Breast epithelium (tissue), 4 donors: ENCODE data around the gene FCHSD2. TPM values are rescaled to one million over a fixed set of nuclear protein-coding genes. Genes with fewer than 3 reads are reported as not detected.

ENCODE experiments used
- DNase-seq, 2 donors: peaks; one replicate each; pipeline ENCODE4 v3.0.0-alpha.2; 2019; ENCODE audit warnings: low spot score in 2 of 2
- H3K27ac ChIP-seq, 2 donors: fragments of 200-600 bp; sonication (generic) in 1 of 2; one replicate each; pipeline ENCODE4 v1.5.1; 2016 to 2019; ENCODE audit warnings: mild to moderate bottlenecking in 1 of 2
- H3K27me3 ChIP-seq, 2 donors: fragments of 200-600 bp; sonication (generic) in 1 of 2; one replicate each; pipeline versions ENCODE4 v1.5.1 to v1.6.0; 2017 to 2019; ENCODE audit warnings: control low read depth in 1 of 2, mild to moderate bottlenecking in 1 of 2
- H3K36me3 ChIP-seq: fragments of 200-600 bp; one replicate; pipeline ENCODE4 v1.5.1; 2019
- H3K4me1 ChIP-seq, 2 donors: fragments of 200-600 bp; sonication (generic); one replicate each; pipeline ENCODE4 v1.5.1; 2016 to 2019; ENCODE audit warnings: control low read depth in 1 of 2
- H3K4me3 ChIP-seq, 3 donors: fragments of 200-600 bp; sonication (generic); 1 replicate in 2 of 3; 2 replicates in 1 of 3; pipeline ENCODE4 v1.5.1; 2016 to 2019; ENCODE audit warnings: mild to moderate bottlenecking in 3 of 3, moderate library complexity in 2 of 3
- H3K9me3 ChIP-seq, 2 donors: fragments of 200-600 bp; sonication (generic) in 1 of 2; one replicate each; pipeline ENCODE4 v1.5.1; 2016 to 2019; ENCODE audit warnings: control low read depth in 1 of 2
- POLR2A ChIP-seq: fragments of 450-650 bp; IDR thresholded peaks from one replicate; pipeline ENCODE4 v1.6.1; 2016; ENCODE audit warnings: antibody characterized with exemption, mild to moderate bottlenecking, moderate library complexity
- POLR2AphosphoS5 ChIP-seq, 3 donors: sonication (generic); formaldehyde crosslinking; IDR thresholded peaks; one replicate each; pipeline ENCODE4 v1.6.1; 2017; ENCODE audit warnings: antibody characterized with exemption in 3 of 3
- intact Hi-C: fragments of 100-400 bp; cut with DNase I; formaldehyde crosslinking; loops from one replicate; pipeline ENCODE4 v1.15.1; 2023; ENCODE audit warnings: low total_unique reads
- total RNA-seq, 3 donors: library from RNA; depleted of rRNA; stranded (reverse); fragments of >200 nt; gene quantifications; one replicate each; pipeline ENCODE4 v1.1.0, GENCODE V29; 2016
- TF ChIP-seq, protein P1 (sequence below), 3 donors: fragments of 450-650 bp; IDR thresholded peaks; one replicate each; pipeline ENCODE4 v1.5.1; 2016 to 2017; ENCODE audit warnings: antibody characterized with exemption in 3 of 3, mild to moderate bottlenecking in 3 of 3, moderate library complexity in 3 of 3

The FCHSD2 gene
- total RNA-seq, 3 donors from 2014 or later: 15.5 to 23.4 (median 19.0) TPM

DNA sequence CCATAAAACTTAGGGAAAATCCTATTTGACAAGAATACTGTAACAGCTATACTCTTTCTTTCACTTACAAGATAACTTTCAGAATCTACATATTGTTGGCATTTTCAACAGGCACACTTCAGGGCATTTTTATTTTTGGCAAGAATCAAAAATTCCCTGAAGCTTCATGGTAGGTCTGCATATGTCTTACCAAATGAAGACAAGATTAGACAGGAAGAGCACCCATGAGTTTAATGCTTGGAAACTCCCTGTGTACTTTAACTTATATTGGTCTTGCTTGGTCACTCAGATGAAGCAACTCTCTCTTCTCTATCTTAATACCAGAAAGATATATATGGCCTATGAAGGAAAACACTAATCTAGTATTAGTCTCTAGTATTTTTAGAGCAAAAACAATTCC is 190.2 kb downstream of the FCHSD2 start:
- no peaks in the 10 kb centered on the region for H3K9me3 ChIP-seq
- no peak for DNase-seq
- H3K4me1 ChIP-seq: no peaks in the 10 kb centered on the region
- H3K36me3 ChIP-seq: no peaks in the 10 kb centered on the region
- no peak overlapping the region for H3K27ac ChIP-seq
- H3K4me3 ChIP-seq: no peak overlapping the region
- intact Hi-C loops: no loop called here
- H3K27me3 ChIP-seq: no peaks in the 10 kb centered on the region
- TF ChIP-seq POLR2A (no peak), POLR2AphosphoS5 (IDR thresholded peaks at IDR 0.05) (no peak)
- TF ChIP-seq, protein P1, sequence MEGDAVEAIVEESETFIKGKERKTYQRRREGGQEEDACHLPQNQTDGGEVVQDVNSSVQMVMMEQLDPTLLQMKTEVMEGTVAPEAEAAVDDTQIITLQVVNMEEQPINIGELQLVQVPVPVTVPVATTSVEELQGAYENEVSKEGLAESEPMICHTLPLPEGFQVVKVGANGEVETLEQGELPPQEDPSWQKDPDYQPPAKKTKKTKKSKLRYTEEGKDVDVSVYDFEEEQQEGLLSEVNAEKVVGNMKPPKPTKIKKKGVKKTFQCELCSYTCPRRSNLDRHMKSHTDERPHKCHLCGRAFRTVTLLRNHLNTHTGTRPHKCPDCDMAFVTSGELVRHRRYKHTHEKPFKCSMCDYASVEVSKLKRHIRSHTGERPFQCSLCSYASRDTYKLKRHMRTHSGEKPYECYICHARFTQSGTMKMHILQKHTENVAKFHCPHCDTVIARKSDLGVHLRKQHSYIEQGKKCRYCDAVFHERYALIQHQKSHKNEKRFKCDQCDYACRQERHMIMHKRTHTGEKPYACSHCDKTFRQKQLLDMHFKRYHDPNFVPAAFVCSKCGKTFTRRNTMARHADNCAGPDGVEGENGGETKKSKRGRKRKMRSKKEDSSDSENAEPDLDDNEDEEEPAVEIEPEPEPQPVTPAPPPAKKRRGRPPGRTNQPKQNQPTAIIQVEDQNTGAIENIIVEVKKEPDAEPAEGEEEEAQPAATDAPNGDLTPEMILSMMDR (IDR thresholded peaks at IDR 0.05): no peak

DNA sequence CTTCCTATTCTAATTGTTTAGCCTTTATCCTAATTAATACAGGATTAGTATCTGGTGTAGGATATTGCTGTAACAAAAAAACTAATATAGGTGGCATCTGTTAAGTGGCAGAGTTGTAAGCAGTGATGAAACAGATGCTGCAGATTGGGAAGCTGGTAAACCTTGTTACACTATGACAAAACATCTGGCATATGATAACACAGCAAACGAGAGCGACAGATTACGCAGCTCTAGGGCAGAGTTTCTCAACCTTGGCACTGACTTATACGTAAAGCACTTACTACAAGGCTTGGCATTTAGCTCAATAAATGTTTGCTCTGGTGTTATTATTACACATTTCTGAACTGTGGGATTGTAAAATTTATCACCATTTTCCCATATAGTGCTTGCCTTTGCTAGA is 190.9 kb downstream of the FCHSD2 start:
- TF ChIP-seq POLR2A (no peak), POLR2AphosphoS5 (IDR thresholded peaks at IDR 0.05) (no peak)
- TF ChIP-seq, protein P1 (IDR thresholded peaks at IDR 0.05): no peak
- intact Hi-C loops: no loop called here
- Histone ChIP-seq H3K36me3 (no peaks in the 10 kb centered on the region), H3K4me3 (no peak overlapping the region), H3K4me1 (no peaks in the 10 kb centered on the region), H3K27ac (no peak overlapping the region), H3K9me3 (no peaks in the 10 kb centered on the region), H3K27me3 (no peaks in the 10 kb centered on the region)
- no peak for DNase-seq

DNA sequence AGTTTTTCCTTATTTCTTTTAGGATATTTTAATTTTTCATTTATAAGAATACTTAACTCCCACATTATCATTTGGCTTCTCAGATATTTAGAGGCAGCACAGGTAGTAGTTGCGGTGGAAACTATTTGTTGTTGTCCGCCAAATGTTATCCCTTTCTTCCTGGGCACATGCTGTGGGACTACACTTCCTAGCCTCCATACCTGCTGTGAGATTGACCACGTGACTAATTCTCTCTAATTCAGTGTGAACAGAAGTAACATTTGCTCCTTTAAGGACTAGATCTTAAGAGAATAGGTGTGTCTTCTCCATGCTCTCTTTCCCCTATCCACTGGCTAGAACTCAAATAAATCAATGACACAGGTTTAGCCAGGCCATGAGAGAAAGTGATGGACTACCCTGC is 191.4 kb downstream of the FCHSD2 start:
- no peak for TF ChIP-seq POLR2A
- TF ChIP-seq POLR2AphosphoS5 (IDR thresholded peaks at IDR 0.05): no peak
- TF ChIP-seq, protein P1 (IDR thresholded peaks at IDR 0.05): no peak
- intact Hi-C loops: no loop called here
- DNase-seq: no peak
- Histone ChIP-seq H3K27ac (no peak overlapping the region), H3K4me3 (no peak overlapping the region), H3K36me3 (no peaks in the 10 kb centered on the region), H3K9me3 (no peaks in the 10 kb centered on the region), H3K27me3 (no peaks in the 10 kb centered on the region), H3K4me1 (no peaks in the 10 kb centered on the region)

DNA sequence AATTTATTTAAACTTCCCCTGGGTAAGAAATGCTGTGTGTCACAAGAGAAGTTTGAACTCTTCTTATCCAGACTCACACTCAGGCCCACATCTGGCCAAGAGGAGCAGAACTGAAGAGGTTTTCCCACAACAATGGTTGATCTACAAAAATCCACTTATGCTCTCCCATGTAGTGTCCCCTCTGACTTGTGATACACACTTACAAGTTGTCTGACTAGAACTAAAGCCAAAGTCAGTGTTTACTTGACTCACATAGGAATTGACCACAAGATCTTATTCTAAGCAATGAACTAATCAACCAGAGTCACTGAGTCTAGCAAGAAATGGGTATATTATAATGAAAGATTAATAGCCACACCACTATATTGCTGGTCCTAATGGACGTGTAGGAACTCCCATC is 194.9 kb downstream of the FCHSD2 start:
- intact Hi-C loops: no loop called here
- no peak overlapping the region for H3K4me3 ChIP-seq

DNA sequence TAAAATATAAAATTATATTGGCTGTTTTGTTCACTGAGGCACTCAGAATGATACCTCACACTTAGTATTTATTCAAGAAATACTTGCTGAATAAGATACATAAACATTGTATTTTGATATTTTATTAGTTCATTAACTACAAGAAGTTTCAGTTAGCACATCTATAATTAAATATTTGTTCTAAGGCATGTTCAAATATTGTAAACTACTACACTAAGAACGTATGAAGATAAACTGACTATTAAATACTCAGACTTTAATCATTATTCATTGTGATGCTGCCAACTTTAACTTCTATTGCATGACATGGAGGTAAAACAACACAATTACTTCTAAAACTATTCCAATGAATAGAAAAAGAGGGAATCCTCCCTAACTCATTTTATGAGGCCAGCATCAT is 198.5 kb downstream of the FCHSD2 start:
- no peak overlapping the region for H3K4me3 ChIP-seq
- no peak overlapping the region for H3K27ac ChIP-seq
- no peaks in the 10 kb centered on the region for H3K36me3 ChIP-seq
- TF ChIP-seq, protein P1 (IDR thresholded peaks at IDR 0.05): no peak
- TF ChIP-seq POLR2AphosphoS5 (IDR thresholded peaks at IDR 0.05): no peak
- TF ChIP-seq POLR2A: no peak
- no peaks in the 10 kb centered on the region for H3K9me3 ChIP-seq
- H3K27me3 ChIP-seq: no peaks in the 10 kb centered on the region
- intact Hi-C loops: no loop called here
- H3K4me1 ChIP-seq: no peaks in the 10 kb centered on the region
- DNase-seq: no peak

More for the DNA sequence above, 194.9 kb downstream of the FCHSD2 start:
- H3K9me3 ChIP-seq: no peaks in the 10 kb centered on the region
- no peaks in the 10 kb centered on the region for H3K36me3 ChIP-seq
- TF ChIP-seq, protein P1 (IDR thresholded peaks at IDR 0.05): no peak
- DNase-seq: no peak
- no peaks in the 10 kb centered on the region for H3K27me3 ChIP-seq
- H3K27ac ChIP-seq: no peak overlapping the region
- H3K4me1 ChIP-seq: no peaks in the 10 kb centered on the region
